AG09309 (cell line): Measurements from ENCODE around the gene NUDT16L1.

Experiments
- DNase-seq: peaks from one replicate; pipeline ENCODE4 v3.0.0-alpha.2; 2010; ENCODE audit warnings: low read depth
- H3K4me3 ChIP-seq: 2 replicates; pipeline ENCODE4 v1.5.1; 2011; ENCODE audit warnings: mild to moderate bottlenecking, low read depth, low read length, moderate library complexity; ENCODE audit not compliant: control insufficient read depth
- CTCF ChIP-seq: IDR thresholded peaks from 2 replicates; pipeline ENCODE4 v1.5.1; 2011; ENCODE audit warnings: mild to moderate bottlenecking, low read depth, low read length, inconsistent platforms; ENCODE audit not compliant: insufficient read depth, control insufficient read depth; ENCODE audit errors: missing control alignments

The NUDT16L1 gene

GRCh38 chr16:4703906-4704305 lies 10.5 kb downstream of the NUDT16L1 start:
- DNase-seq: no peak
- no peak for TF ChIP-seq CTCF
- no peak overlapping the region for H3K4me3 ChIP-seq

GRCh38 chr16:4704491-4704890 lies 11.1 kb downstream of the NUDT16L1 start:
- DNase-seq: no peak
- no peak overlapping the region for H3K4me3 ChIP-seq
- TF ChIP-seq CTCF: no peak

DNA sequence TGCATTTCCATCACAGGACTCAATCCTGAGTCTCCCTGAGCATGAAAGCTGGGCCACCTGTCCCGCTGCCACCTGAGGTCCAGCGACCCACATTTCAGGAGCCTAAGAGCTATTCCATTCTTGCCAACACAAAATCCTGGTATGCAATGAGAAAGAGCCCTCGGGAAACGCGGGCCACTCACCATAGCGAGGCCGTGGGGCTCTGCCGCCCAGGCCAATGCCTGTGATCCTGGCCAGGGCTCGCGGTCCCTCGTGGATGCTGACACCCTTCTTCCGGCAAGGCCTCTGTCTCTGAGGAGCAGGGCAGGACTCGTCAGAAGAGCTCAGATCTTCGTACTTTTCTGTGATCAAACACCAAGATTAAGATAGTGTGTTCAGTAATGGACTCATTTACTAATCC lies 11.6 kb downstream of the NUDT16L1 start:
- no peak for TF ChIP-seq CTCF
- H3K4me3 ChIP-seq: no peak overlapping the region
- DNase-seq: no peak

- no peak overlapping the region for H3K4me3 ChIP-seq
- no peak for TF ChIP-seq CTCF
- no peak for DNase-seq
Measured at GRCh38 chr16:4706871-4707270, 13.5 kb downstream of the NUDT16L1 start.

GRCh38 chr16:4709481-4709880 lies 16.1 kb downstream of the NUDT16L1 start:
- H3K4me3 ChIP-seq: no peak overlapping the region
- DNase-seq: no peak
- no peak for TF ChIP-seq CTCF

DNA sequence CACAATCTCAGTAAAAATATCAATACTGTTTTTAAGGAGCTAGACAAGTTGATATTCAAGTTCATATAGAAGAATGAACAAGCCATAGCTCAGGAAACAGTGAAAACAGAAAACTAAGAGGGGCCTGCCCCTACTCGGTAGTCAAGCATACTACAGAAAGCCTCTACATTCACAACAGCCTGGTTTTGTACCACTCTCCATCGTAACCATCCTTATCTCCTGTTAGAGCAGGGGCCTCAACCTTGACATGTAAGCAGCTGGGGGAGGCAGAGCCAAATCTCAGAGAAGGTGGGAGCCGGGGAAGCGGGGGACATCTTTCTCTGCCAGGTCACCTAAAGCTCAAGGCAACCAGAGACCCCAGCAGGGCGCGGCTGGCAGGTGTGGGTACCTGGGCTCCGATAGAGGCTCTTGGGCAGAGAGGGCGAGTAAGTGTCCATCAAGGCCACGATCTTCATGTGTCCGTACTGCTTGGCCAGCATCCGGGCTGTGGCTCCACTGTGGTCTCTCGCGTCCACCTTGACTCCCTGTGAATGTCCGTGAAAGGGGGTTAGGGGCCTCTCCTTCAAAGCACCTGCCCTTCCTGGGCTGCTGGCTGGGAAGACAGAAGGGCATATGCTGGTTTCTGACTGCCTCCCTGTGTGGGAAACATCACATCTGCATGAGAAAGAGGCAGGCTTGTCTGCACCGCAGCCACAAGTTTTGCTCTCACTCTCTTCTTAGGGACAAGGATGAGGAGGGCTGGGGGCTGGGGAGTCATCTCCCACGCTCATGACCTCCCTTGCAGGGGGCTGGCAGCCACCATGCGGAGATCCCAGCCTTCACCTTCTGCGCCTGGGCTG lies 20.5 kb downstream of the NUDT16L1 start:
- DNase-seq: no peak
- TF ChIP-seq CTCF: no peak
- no peak overlapping the region for H3K4me3 ChIP-seq

DNA sequence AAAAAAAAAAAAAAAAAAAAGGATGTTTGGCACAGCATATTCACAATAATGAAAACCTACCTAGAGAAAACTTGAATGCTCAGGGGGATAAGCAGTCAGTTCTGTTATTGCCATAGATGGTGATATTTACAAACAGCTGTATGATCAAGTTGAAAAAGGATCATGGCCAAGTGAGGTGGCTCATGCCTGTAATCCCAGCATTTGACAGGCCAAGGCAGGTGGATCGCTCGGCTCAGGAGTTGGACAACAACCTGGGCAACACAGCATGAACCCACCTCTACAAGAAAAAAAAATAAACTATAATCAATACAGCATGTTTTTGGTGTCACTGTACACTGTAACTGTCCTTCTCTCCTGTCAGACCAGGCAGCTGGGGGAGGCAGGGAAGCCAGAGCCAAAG lies 21.6 kb downstream of the NUDT16L1 start:
- no peak for DNase-seq
- TF ChIP-seq CTCF: no peak
- no peak overlapping the region for H3K4me3 ChIP-seq
